RPMI7951 (cell line): Measurements from ENCODE around the gene ASNSD1. TPM values are rescaled to one million over a fixed set of nuclear protein-coding genes. Genes with fewer than 3 reads are reported as not detected.
A peak's percentile ranks its signal among the peaks of the same experiment; 100 is the strongest.
"Not testable (repeated sequence)": the region's sequence is repeated elsewhere in the genome, so short reads cannot be mapped to it uniquely, and the experiment has no call there.

Source experiments
- DNase-seq: peaks from one replicate; pipeline ENCODE4 v3.0.0-alpha.2; 2012; ENCODE audit warnings: low read depth
- total RNA-seq: library from RNA; depleted of rRNA; stranded (reverse); fragments of >200 nt; shearing (Covaris generic); gene quantifications from 2 replicates; pipeline ENCODE4 v1.2.3, GENCODE V29; 2014; rRNA removed

Gene ASNSD1
- total RNA-seq, 1 experiment from 2014 or later = 81.6 TPM

- peak; percentile 71 for DNase-seq
Observed at GRCh38 chr2:189685540-189686229, 24.4 kb downstream of the ASNSD1 start.

GRCh38 chr2:189687796-189688195 is 26.5 kb downstream of the ASNSD1 start:
- not testable (repeated sequence) for DNase-seq

DNA sequence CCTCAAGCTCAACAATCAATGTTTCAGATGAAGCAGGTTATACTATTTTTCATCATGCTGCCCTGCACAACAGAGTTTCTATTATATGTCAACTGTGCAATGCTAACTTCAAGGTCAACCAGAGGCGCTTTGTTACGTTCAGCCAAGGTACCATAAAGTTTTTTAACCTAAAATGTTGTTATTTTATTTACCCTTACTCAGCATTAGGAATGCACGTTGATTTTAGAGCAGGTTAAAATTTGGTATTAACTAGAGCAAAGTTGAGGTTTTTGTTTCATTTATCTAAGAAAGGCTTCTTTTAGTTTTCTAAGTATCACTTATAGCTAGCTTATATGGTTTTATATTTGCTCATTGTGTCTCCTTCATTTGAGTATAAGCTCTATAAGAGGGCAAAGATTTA is 35.0 kb downstream of the ASNSD1 start:
- no peak for DNase-seq

GRCh38 chr2:189698020-189698887 is 37.0 kb downstream of the ASNSD1 start:
- DNase-seq = peak; percentile 57

DNA sequence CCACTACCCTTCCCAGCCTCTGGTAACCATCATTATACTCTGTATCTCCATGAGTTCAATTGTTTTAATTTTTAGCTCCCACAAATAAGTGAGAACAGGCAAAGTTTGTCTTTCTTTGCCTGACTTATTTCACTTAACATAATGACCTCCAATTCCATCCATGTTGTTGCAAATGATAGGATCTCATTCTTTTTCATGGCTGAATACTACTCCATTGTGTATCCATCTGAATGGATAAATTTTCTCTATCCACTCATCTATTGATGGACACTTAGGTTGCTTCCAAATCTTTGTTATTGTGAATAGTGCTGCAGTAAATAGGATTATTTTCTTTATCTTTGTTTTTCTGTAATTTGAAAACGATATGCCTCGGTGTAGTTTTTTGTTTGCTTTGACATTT is 39.4 kb downstream of the ASNSD1 start:
- DNase-seq = no peak

- DNase-seq = peak; percentile 10
Observed at GRCh38 chr2:189702071-189702470, 40.8 kb downstream of the ASNSD1 start.

- DNase-seq = no peak
Observed at GRCh38 chr2:189709501-189710221, 48.4 kb downstream of the ASNSD1 start.

- DNase-seq = not testable (repeated sequence)
Observed at GRCh38 chr2:189717593-189717992, 56.3 kb downstream of the ASNSD1 start.

- no peak for DNase-seq
Observed at GRCh38 chr2:189719571-189719970, 58.3 kb downstream of the ASNSD1 start.

Other genes starting within 250 kb of the ASNSD1 start
- 52.1 and 62.5 TPM in 2 replicates for gene WDR75, start 220.0 kb upstream of the ASNSD1 start, total RNA-seq
- under 0.01 TPM in 1 of 2 replicates, not detected in the other for gene SLC40A1, start 80.7 kb upstream of the ASNSD1 start, total RNA-seq
- 3.8 and 5.6 TPM in 2 replicates for gene ANKAR, start 13.2 kb downstream of the ASNSD1 start, total RNA-seq
- gene OSGEPL1, start 101.3 kb downstream of the ASNSD1 start, total RNA-seq = 19.7 and 27.6 TPM in 2 replicates
- gene ORMDL1, start 122.9 kb downstream of the ASNSD1 start, total RNA-seq = 75.7 and 84.3 TPM in 2 replicates
- gene PMS1, start 123.0 kb downstream of the ASNSD1 start, total RNA-seq = 27.3 and 30.3 TPM in 2 replicates